Measurements from ENCODE around the gene LGALS3BP. TPM values are rescaled to one million over a fixed set of nuclear protein-coding genes. Genes with fewer than 3 reads are reported as not detected.
A peak's percentile ranks its signal among the peaks of the same experiment; 100 is the strongest.

The LGALS3BP gene
- total and polyA plus RNA-seq, 2 of the 13 experiments (the other 11 are each of a cell fraction or from before 2014, with no cell fraction given), result 137 to 332 TPM

GRCh38 chr17:78933025-78933958 lies 46.4 kb downstream of the LGALS3BP start (continued):
- TF ChIP-seq ZBTB40 (IDR thresholded peaks at IDR 0.05) (no peak), ZBTB40 (CRISPR knock-in tag; IDR thresholded peaks at IDR 0.05) (peak; percentile 61; the same call in 1 of the 2 replicates), ZBTB38 (CRISPR knock-in tag; IDR thresholded peaks at IDR 0.05) (no peak), ZMAT3 (CRISPR knock-in tag; conservative IDR thresholded peaks at IDR 0.05) (0 out of 2 replicates have a peak, but pooled peaks have one; percentile 48), ZBTB21 (CRISPR knock-in tag; IDR thresholded peaks at IDR 0.05) (peak; percentile 94), ZNF605 (CRISPR knock-in tag; IDR thresholded peaks at IDR 0.05) (no peak), SP5 (CRISPR knock-in tag; IDR thresholded peaks at IDR 0.05; ENCODE audit: borderline replicate concordance, low read depth) (0 out of 2 replicates have a peak, but pooled peaks have one; percentile 11), ESRRA (CRISPR knock-in tag; IDR thresholded peaks at IDR 0.05; ENCODE audit: low read depth) (no peak), ZKSCAN1 (IDR thresholded peaks at IDR 0.05; ENCODE audit: low read length) (no peak)
- TF ChIP-seq, protein P1, sequence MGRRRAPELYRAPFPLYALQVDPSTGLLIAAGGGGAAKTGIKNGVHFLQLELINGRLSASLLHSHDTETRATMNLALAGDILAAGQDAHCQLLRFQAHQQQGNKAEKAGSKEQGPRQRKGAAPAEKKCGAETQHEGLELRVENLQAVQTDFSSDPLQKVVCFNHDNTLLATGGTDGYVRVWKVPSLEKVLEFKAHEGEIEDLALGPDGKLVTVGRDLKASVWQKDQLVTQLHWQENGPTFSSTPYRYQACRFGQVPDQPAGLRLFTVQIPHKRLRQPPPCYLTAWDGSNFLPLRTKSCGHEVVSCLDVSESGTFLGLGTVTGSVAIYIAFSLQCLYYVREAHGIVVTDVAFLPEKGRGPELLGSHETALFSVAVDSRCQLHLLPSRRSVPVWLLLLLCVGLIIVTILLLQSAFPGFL (CRISPR knock-in tag; IDR thresholded peaks at IDR 0.05), result no peak
- TF ChIP-seq, protein P2, sequence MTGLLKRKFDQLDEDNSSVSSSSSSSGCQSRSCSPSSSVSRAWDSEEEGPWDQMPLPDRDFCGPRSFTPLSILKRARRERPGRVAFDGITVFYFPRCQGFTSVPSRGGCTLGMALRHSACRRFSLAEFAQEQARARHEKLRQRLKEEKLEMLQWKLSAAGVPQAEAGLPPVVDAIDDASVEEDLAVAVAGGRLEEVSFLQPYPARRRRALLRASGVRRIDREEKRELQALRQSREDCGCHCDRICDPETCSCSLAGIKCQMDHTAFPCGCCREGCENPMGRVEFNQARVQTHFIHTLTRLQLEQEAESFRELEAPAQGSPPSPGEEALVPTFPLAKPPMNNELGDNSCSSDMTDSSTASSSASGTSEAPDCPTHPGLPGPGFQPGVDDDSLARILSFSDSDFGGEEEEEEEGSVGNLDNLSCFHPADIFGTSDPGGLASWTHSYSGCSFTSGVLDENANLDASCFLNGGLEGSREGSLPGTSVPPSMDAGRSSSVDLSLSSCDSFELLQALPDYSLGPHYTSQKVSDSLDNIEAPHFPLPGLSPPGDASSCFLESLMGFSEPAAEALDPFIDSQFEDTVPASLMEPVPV (CRISPR knock-in tag; IDR thresholded peaks at IDR 0.05), result no peak; the same call in 1 of the 2 replicates
- TF ChIP-seq, protein P3, sequence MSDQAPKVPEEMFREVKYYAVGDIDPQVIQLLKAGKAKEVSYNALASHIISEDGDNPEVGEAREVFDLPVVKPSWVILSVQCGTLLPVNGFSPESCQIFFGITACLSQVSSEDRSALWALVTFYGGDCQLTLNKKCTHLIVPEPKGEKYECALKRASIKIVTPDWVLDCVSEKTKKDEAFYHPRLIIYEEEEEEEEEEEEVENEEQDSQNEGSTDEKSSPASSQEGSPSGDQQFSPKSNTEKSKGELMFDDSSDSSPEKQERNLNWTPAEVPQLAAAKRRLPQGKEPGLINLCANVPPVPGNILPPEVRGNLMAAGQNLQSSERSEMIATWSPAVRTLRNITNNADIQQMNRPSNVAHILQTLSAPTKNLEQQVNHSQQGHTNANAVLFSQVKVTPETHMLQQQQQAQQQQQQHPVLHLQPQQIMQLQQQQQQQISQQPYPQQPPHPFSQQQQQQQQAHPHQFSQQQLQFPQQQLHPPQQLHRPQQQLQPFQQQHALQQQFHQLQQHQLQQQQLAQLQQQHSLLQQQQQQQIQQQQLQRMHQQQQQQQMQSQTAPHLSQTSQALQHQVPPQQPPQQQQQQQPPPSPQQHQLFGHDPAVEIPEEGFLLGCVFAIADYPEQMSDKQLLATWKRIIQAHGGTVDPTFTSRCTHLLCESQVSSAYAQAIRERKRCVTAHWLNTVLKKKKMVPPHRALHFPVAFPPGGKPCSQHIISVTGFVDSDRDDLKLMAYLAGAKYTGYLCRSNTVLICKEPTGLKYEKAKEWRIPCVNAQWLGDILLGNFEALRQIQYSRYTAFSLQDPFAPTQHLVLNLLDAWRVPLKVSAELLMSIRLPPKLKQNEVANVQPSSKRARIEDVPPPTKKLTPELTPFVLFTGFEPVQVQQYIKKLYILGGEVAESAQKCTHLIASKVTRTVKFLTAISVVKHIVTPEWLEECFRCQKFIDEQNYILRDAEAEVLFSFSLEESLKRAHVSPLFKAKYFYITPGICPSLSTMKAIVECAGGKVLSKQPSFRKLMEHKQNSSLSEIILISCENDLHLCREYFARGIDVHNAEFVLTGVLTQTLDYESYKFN (CRISPR knock-in tag; conservative IDR thresholded peaks at IDR 0.05), result peak; percentile 73

Data from HepG2 (cell line).